HepG2 (cell line): ENCODE measurements around the gene PPP6R2. TPM values are rescaled to one million over a fixed set of nuclear protein-coding genes. Genes with fewer than 3 reads are reported as not detected.

Experiments used
- ATAC-seq: fragments of 200-7000 bp; cut with Tn5 transposase; 3 replicates; pipeline ENCODE4 v1.9.1; 2020; ENCODE audit warnings: mild to moderate bottlenecking, moderate library complexity
- BruUV-seq: library from RNA; stranded (reverse); fragments of 400-500 nt; replicated peaks from 2 replicates; lab custom pipeline; 2021; lab: Mats Ljungman, UMichigan
- CTCF ChIA-PET: fragments of 300-600 bp; formaldehyde crosslinking; extraction: SDS; loops from one replicate; lab custom pipeline; 2021; ENCODE audit warnings: low total read pairs, inconsistent platforms, low intra/inter-chr PET ratio; lab: Yijun Ruan, JAX
- POLR2A ChIA-PET: fragments of 350-600 bp; sonication (Branson Sonifier 250); formaldehyde crosslinking; loops from one replicate; lab custom pipeline; 2020; ENCODE audit warnings: antibody characterized with exemption, inconsistent platforms; lab: Yijun Ruan, JAX
- DNase-seq: peaks from one replicate; pipeline ENCODE4 v3.0.0-alpha.2; 2015; ENCODE audit warnings: low spot score
- FAIRE-seq: peaks from 3 replicates; lab custom pipeline; 2011; peaks lifted over from hg19 to GRCh38; lab: Jason Lieb, UNC
- H2AFZ ChIP-seq: one replicate; pipeline ENCODE4 v1.6.1; 2011; ENCODE audit warnings: low read length, inconsistent platforms
- H3K27ac ChIP-seq: fragments of 300-600 bp; 3 replicates; pipeline ENCODE4 v1.8.0; 2011; ENCODE audit warnings: mixed run types, mild to moderate bottlenecking, mixed read lengths, low read length, inconsistent platforms; ENCODE audit not compliant: insufficient read depth; ENCODE audit errors: extremely low read length
- H3K27me3 ChIP-seq, 2 experiments: fragments of 200-600 bp in 1 of 2; 2 replicates in 1 of 2; 3 replicates in 1 of 2; pipeline versions ENCODE4 v1.6.0 to v1.8.0; 2011; ENCODE audit warnings: low read length in 2 of 2, mild to moderate bottlenecking in 2 of 2, moderate library complexity in 2 of 2, inconsistent platforms in 1 of 2; ENCODE audit not compliant: insufficient read depth in 2 of 2, control insufficient read depth in 1 of 2
- H3K36me3 ChIP-seq, 2 experiments: fragments of 200-600 bp in 1 of 2; replicated peaks in 1 of 2; 2 replicates in 1 of 2; 3 replicates in 1 of 2; pipeline versions ENCODE4 v1.5.1 to v1.8.0; 2011; ENCODE audit warnings: low read length in 2 of 2, inconsistent platforms in 1 of 2; ENCODE audit not compliant: insufficient read depth in 2 of 2, control insufficient read depth in 1 of 2
- H3K4me1 ChIP-seq: 2 replicates; pipeline ENCODE4 v1.5.1; 2012; ENCODE audit warnings: low read length, inconsistent platforms; ENCODE audit not compliant: insufficient read depth
- H3K4me2 ChIP-seq: 2 replicates; pipeline ENCODE4 v1.6.0; 2011; ENCODE audit warnings: low read depth, low read length, inconsistent platforms
- H3K4me3 ChIP-seq, 3 experiments: fragments of 200-600 bp in 1 of 3; sonication (generic), shearing (Covaris generic) in 1 of 3; replicated peaks in 1 of 3; 2 replicates each; pipeline ENCODE4 v1.5.1; 2011 to 2016; ENCODE audit warnings: low read length in 3 of 3, inconsistent platforms in 2 of 3, low read depth in 2 of 3, mild to moderate bottlenecking in 2 of 3, control low read depth in 1 of 3, mixed read lengths in 1 of 3; ENCODE audit not compliant: insufficient read depth in 1 of 3
- H3K79me2 ChIP-seq: one replicate; pipeline ENCODE4 v1.6.1; 2011; ENCODE audit warnings: low read length, inconsistent platforms; ENCODE audit not compliant: insufficient read depth
- H3K9ac ChIP-seq: 2 replicates; pipeline ENCODE4 v1.6.0; 2011; ENCODE audit warnings: mild to moderate bottlenecking, low read depth, low read length, inconsistent platforms; ENCODE audit not compliant: insufficient read depth
- H3K9me3 ChIP-seq: 2 replicates; pipeline ENCODE4 v1.5.1; 2012; ENCODE audit warnings: mild to moderate bottlenecking, low read length
- H4K20me1 ChIP-seq: 2 replicates; pipeline ENCODE4 v1.6.0; 2011; ENCODE audit warnings: inconsistent platforms, mild to moderate bottlenecking, low read length, moderate library complexity; ENCODE audit not compliant: insufficient read depth
- CBX2 ChIP-seq, 2 experiments: fragments of 200-600 bp in 1 of 2; sonication (generic); formaldehyde crosslinking in 1 of 2; IDR thresholded peaks; 2 replicates each; pipeline versions ENCODE4 v1.7.0 to v1.8.1; 2018 to 2022; ENCODE audit warnings: low read depth in 2 of 2, low read length in 1 of 2, mild to moderate bottlenecking in 1 of 2, missing genetic modification reagents in 1 of 2
- MTA3 ChIP-seq: sonication (generic); formaldehyde crosslinking; IDR thresholded peaks from 2 replicates; pipeline ENCODE4 v1.4.0; 2020; ENCODE audit warnings: missing genetic modification reagents
- ZNF460 ChIP-seq: sonication (generic); formaldehyde crosslinking; IDR thresholded peaks from 2 replicates; pipeline ENCODE4 v1.5.1; 2020; ENCODE audit warnings: missing genetic modification reagents, mild to moderate bottlenecking, borderline replicate concordance
- ZNF660 ChIP-seq: sonication (generic); formaldehyde crosslinking; IDR thresholded peaks from 2 replicates; pipeline ENCODE4 v1.5.1; 2020; ENCODE audit warnings: mild to moderate bottlenecking, low read depth, missing genetic modification reagents, borderline replicate concordance
- ZNF761 ChIP-seq: sonication (generic); formaldehyde crosslinking; conservative IDR thresholded peaks from 2 replicates; pipeline ENCODE4 v1.4.0; 2020; ENCODE audit warnings: mild to moderate bottlenecking, missing genetic modification reagents
- WGBS: methylation state at CpG from one replicate; pipeline ENCODE4 v1.1.6; 2017; ENCODE audit warnings: low lambda C conversion rate; 5-methylcytosine and 5-hydroxymethylcytosine counted together
- in situ Hi-C: cut with HindIII; loops from 2 replicates; pipeline ENCODE4 v1.10.0; 2017; ENCODE audit warnings: low pct_unique_long_range_greater_than_20kb; ENCODE audit not compliant: extremely low pct_ligation_motif_present
- intact Hi-C: fragments of 100-400 bp; cut with micrococcal nuclease; formaldehyde crosslinking; loops from one replicate; pipeline ENCODE4 v1.10.0; 2022; ENCODE audit not compliant: unreplicated experiment
- polyA plus RNA-seq, 8 experiments: library from polyadenylated mRNA; depleted of rRNA in 3 of 8; stranded (reverse) in 7 of 8; unstranded in 1 of 8; fragments of >200 nt; fragmentation: Illumina TruSeq in 4 of 8; extraction: Trizol in 4 of 8; gene quantifications; 2 replicates each; pipeline versions ENCODE4 v1.2.1 to v1.2.3, GENCODE V29; 2011 to 2016; ENCODE audit warnings: low read depth in 4 of 8, missing spikeins in 1 of 8, mixed read lengths in 1 of 8; ENCODE audit not compliant: insufficient read depth in 1 of 8
- total RNA-seq, 5 experiments: library from RNA; depleted of rRNA; stranded (reverse); fragments of >200 nt; fragmentation: Illumina TruSeq; extraction: Trizol; gene quantifications; 2 replicates each; pipeline ENCODE4 v1.2.3, GENCODE V29; 2016; ENCODE audit warnings: low read depth in 1 of 5
- TF ChIP-seq, protein P1 (sequence below): sonication (generic); formaldehyde crosslinking; IDR thresholded peaks from 2 replicates; pipeline ENCODE4 v1.4.0; 2020; ENCODE audit warnings: missing genetic modification reagents, borderline replicate concordance
- TF ChIP-seq, protein P2 (sequence below): sonication (generic); formaldehyde crosslinking; IDR thresholded peaks from 2 replicates; pipeline ENCODE4 v1.5.1; 2020; ENCODE audit warnings: missing genetic modification reagents, mild to moderate bottlenecking, borderline replicate concordance

PPP6R2 gene
- total and polyA plus RNA-seq, 2 of the 13 experiments (the other 11 are each of a cell fraction or from before 2014, with no cell fraction given), result 55.0 to 102 TPM

DNA sequence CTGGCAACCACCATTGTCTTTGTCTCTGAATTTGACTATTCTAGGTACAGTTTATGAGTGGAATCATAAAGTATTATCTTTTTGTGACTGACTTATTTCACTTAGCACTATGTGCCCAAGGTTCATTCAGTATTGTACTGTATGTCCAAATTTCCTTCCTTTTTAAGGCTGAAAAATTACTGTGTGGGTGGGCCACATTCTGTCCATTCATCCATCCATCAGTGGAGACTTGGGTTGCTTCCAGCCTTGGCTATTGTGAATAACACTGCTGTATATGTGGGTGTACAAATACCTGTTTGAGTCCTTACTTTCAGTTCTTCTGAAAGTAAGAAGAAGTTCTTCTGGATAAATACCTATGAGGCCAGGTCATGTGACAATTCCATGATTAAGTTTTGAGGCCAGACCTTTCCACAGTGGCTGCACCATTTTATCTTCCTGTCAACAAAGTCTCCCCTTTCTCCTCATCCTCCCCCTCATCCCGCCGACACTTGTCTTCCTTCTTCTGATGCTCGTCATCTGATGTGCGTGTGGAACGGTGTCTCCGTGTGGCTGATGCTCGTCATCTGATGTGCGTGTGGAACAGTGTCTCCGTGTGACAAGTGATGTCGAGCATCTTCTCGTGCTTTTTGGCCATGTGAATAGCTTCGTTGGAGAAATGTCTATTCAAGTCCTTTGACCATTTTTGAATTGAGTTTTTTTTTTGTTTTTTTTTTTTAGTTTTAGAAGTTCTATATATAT is 82.2 kb downstream of the PPP6R2 start:
- no TSS peak for BruUV-seq
- intact Hi-C loops (no loop called here), in situ Hi-C loops (no loop called here)

More for the DNA sequence above, 82.2 kb downstream of the PPP6R2 start:
- H4K20me1 ChIP-seq, result peaks cover 3% of the 10 kb centered on the region; the same call in 1 of the 2 replicates
- no peak overlapping the region for H3K4me3 ChIP-seq
- TF ChIP-seq, protein P1, sequence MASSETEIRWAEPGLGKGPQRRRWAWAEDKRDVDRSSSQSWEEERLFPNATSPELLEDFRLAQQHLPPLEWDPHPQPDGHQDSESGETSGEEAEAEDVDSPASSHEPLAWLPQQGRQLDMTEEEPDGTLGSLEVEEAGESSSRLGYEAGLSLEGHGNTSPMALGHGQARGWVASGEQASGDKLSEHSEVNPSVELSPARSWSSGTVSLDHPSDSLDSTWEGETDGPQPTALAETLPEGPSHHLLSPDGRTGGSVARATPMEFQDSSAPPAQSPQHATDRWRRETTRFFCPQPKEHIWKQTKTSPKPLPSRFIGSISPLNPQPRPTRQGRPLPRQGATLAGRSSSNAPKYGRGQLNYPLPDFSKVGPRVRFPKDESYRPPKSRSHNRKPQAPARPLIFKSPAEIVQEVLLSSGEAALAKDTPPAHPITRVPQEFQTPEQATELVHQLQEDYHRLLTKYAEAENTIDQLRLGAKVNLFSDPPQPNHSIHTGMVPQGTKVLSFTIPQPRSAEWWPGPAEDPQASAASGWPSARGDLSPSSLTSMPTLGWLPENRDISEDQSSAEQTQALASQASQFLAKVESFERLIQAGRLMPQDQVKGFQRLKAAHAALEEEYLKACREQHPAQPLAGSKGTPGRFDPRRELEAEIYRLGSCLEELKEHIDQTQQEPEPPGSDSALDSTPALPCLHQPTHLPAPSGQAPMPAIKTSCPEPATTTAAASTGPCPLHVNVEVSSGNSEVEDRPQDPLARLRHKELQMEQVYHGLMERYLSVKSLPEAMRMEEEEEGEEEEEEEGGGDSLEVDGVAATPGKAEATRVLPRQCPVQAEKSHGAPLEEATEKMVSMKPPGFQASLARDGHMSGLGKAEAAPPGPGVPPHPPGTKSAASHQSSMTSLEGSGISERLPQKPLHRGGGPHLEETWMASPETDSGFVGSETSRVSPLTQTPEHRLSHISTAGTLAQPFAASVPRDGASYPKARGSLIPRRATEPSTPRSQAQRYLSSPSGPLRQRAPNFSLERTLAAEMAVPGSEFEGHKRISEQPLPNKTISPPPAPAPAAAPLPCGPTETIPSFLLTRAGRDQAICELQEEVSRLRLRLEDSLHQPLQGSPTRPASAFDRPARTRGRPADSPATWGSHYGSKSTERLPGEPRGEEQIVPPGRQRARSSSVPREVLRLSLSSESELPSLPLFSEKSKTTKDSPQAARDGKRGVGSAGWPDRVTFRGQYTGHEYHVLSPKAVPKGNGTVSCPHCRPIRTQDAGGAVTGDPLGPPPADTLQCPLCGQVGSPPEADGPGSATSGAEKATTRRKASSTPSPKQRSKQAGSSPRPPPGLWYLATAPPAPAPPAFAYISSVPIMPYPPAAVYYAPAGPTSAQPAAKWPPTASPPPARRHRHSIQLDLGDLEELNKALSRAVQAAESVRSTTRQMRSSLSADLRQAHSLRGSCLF (CRISPR knock-in tag), result no peak
- TF ChIP-seq ZNF761 (CRISPR knock-in tag) (no peak), MTA3 (CRISPR knock-in tag) (no peak), ZNF660 (CRISPR knock-in tag) (no peak), ZNF460 (CRISPR knock-in tag) (no peak), CBX2 (IDR thresholded peaks at IDR 0.05; ENCODE audit: low read depth, low read length) (no peak), CBX2 (CRISPR knock-in tag; IDR thresholded peaks at IDR 0.05; ENCODE audit: low read depth) (no peak)
- TF ChIP-seq, protein P2, sequence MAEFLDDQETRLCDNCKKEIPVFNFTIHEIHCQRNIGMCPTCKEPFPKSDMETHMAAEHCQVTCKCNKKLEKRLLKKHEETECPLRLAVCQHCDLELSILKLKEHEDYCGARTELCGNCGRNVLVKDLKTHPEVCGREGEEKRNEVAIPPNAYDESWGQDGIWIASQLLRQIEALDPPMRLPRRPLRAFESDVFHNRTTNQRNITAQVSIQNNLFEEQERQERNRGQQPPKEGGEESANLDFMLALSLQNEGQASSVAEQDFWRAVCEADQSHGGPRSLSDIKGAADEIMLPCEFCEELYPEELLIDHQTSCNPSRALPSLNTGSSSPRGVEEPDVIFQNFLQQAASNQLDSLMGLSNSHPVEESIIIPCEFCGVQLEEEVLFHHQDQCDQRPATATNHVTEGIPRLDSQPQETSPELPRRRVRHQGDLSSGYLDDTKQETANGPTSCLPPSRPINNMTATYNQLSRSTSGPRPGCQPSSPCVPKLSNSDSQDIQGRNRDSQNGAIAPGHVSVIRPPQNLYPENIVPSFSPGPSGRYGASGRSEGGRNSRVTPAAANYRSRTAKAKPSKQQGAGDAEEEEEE, result no peak
- ChIA-PET CTCF (no interaction called here), POLR2A (no interaction called here)
- no peak for ATAC-seq
- no peak overlapping the region for H3K9ac ChIP-seq
- no peak overlapping the region for H3K4me2 ChIP-seq
- no peaks in the 10 kb centered on the region for H3K4me1 ChIP-seq
- peaks cover 2% of the 10 kb centered on the region for H3K79me2 ChIP-seq
- no peaks in the 10 kb centered on the region for H3K9me3 ChIP-seq
- WGBS, result 97% methylated on average over 12 of the region's 12 CpGs
- peaks cover 45 to 78% of the 10 kb centered on the region in 2 experiments for H3K36me3 ChIP-seq
- no peaks in the 10 kb centered on the region for H3K27me3 ChIP-seq
- no peak for FAIRE-seq
- H3K27ac ChIP-seq, result no peak overlapping the region
- no peak overlapping the region for H2AFZ ChIP-seq
- DNase-seq, result no peak
